GM19099 (cell line): ENCODE results near the gene EFCAB6.

Experiments used
- POLR2A ChIP-seq: IDR thresholded peaks from 3 replicates; pipeline ENCODE4 v1.6.1; 2011; ENCODE audit warnings: low read depth; ENCODE audit not compliant: insufficient read length; ENCODE audit errors: extremely low read depth

Gene EFCAB6

GRCh38 chr22:43742154-43742950, 69.8 kb downstream of the EFCAB6 start:
- TF ChIP-seq POLR2A = no peak

DNA sequence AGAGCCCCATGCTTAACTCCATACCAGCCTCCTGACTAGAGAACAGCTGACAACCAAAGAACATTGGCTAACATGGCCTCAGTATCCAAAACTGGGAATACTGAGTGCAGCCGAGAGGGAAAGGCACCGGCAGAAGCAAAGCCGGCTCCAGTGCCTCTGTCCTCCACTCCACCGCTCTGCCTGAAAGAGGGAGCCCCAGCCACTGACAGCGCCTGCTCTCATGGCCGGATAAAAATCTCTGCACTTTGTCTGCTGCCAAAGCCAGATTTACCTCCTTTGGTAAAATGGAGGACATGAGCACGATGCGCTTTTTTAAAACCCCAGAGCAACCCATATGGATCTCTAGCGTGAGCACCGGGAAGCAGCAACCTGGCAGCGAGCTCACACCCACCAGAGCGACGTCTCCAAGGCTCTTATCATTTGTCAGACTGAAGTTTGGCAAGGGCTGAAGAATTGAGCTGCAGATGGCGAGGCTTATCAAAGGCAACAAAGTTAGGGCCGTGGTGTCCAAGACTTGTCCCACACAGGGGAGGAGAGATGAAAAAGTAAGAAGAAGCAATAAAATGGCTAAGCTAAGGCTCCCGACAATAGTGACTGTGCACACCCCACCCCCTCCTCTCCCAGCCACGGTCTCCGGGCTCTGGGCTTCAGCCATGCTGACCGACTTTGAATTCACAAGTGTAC, 71.4 kb downstream of the EFCAB6 start:
- no peak for TF ChIP-seq POLR2A

GRCh38 chr22:43739851-43740379, 72.2 kb downstream of the EFCAB6 start:
- no peak for TF ChIP-seq POLR2A

DNA sequence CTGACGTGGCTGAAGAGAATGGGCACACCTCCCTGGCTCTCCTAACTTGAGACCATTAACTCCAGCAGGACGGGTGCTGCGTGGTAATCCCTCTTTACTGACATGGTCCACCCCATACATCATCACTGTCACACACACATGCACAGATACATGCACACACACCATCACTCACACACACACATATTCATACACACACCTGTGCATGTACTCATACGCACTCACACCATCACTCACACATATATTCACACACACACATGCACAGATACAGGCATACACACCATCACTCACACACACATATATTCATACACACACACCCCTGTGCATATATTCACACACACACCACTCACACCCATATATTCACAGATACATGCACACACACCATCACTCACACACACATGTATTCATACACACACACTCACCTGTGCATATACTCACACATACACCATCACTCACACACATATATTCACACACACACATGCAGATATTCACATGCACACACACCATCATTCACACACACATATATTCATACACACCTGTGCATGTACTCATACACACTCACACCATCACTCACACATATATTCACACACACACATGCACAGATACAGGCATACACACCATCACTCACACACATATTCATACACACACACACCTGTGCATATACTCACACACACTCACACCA, 74.8 kb downstream of the EFCAB6 start:
- TF ChIP-seq POLR2A = no peak

GRCh38 chr22:43736651-43737050, 75.5 kb downstream of the EFCAB6 start:
- TF ChIP-seq POLR2A = no peak

GRCh38 chr22:43734370-43735150, 77.5 kb downstream of the EFCAB6 start:
- TF ChIP-seq POLR2A = no peak

GRCh38 chr22:43733138-43733537, 79.0 kb downstream of the EFCAB6 start:
- TF ChIP-seq POLR2A = no peak

DNA sequence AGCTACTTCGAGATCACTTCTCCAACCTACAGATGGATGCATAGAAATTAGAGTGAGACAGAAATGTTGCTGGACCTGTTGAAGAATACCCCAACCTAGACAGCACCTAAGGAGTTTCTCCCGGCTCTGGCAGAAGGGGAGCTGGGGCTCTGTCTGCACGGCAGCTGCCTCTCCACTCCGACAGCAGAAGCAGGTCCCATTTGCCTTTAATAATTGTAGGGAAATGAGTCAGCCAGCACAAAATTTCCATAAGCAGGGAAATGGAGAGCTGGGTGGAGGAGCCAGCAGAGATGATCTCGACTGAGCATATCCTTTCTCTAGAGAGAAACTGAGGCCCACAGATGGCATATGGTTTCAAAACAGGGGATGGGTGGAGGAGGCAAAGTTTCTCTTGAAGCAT, 80.1 kb downstream of the EFCAB6 start:
- TF ChIP-seq POLR2A = no peak

DNA sequence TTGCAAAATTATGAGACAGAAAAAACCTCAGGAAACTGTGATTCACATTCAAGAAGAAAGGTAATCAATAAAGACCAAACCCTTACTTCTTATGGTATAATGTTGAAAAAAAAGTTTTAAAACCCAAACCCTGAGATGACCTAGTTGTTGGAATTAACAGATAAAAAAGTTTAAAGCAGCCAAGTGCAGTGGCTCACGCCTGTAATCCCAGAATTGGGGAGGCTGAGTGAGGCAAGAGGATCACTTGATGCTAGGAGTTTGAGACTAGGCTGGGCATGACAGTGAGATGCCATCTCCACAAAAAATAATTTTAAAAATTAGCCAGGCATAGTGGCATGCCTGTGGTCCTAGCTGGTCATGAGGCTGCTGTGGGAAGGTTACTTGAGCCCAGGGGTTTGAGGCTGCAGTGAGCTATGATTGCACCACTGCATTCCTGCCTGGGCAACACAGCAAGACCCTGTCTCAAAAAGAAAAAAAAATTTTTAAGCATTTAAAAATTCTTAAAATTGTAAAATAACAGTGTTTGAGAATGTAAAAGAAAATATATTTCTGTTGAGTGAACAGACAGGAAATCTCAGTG, 85.1 kb downstream of the EFCAB6 start:
- no peak for TF ChIP-seq POLR2A

DNA sequence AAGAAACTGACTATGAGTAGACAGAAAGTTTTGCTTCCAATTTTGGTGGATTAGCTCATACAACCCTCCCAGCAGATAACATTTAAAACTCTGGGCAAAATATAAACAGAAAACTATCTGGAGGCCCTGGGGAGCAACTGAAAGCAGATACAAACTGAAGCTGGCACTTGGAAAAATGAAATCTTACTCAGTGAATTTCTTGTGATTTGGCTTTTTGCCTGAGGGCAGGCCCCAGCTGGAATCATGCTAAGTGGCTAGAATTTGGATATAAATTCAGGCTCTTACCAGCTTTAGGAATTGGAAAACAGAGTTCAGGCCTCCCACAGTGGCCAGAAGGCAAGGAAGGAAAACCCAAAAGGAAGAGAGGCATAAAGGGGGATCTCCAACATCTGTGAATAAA, 85.8 kb downstream of the EFCAB6 start:
- no peak for TF ChIP-seq POLR2A

DNA sequence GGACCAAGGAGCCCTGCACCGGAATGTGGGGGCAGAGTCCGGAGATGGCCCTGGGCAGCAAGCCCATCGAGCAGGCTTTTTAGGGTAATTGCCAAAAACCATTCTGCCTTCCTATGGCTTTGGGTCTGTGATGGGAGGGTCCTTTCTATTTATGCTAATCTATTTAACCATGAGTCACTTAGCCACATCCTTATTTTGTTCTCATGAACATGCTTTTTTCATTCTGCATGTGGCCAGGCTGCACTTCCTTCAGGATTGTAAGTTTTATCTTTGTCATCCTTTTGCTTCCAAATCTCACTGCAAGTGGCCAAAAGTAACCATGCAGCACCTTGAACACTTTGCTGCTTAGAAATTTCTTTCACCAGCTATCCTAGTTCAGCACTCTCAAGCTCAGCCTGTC, 88.3 kb downstream of the EFCAB6 start:
- no peak for TF ChIP-seq POLR2A

- TF ChIP-seq POLR2A = no peak
These were observed 89.7 kb downstream of the EFCAB6 start for GRCh38 chr22:43722444-43722843.

- TF ChIP-seq POLR2A = no peak
These were observed 91.4 kb downstream of the EFCAB6 start for GRCh38 chr22:43720716-43721115.

DNA sequence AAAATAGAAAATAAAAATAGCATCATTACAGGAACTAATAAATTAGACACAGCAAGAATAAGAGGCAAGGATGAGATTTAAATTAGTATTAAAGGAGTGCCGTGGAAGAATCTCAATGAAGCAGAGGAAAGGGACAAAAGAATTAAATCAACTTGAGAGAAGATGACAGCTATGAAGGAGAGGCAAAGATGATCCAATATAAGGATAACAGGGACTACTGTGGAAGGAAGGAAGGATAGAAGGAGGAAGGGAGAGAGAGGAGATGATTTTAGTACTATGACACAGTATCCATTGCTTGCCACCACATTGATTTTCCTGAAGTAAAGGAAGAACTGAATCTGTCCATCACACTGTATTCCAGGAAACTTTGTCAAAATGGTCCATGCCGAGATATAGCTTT, 98.0 kb downstream of the EFCAB6 start:
- TF ChIP-seq POLR2A = no peak
